ENCODE data around the gene CDK13. TPM values are rescaled to one million over a fixed set of nuclear protein-coding genes. Genes with fewer than 3 reads are reported as not detected.

The CDK13 gene
- total RNA-seq, 1 experiment from 2014 or later, result 59.5 TPM

GRCh38 chr7:40008223-40008815 is 58.3 kb downstream of the CDK13 start:
- DNase-seq (ENCODE audit: low read depth), result peak; percentile 13

- no peak for DNase-seq (ENCODE audit: low read depth)
Measured at GRCh38 chr7:40009301-40009700, 59.2 kb downstream of the CDK13 start.

DNA sequence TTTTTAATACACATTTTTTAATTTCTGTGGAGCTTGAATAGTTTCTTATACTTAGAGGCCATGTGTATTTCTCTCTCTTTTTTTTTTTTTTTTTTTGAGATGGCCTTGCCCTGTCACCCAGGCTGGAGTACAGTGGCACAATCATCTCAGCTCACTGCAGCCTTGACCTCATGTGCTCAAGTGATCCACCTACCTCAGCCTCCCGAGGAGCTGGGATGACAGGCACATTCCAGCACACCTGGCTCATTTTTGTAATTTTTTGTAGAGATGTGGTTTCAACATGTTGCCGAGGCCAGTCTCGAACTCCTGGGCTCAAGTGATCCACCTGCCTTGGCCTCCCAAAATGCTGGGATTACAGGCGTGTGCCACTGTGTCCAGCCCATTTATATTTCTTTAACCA is 64.3 kb downstream of the CDK13 start:
- no peak for DNase-seq (ENCODE audit: low read depth)

DNA sequence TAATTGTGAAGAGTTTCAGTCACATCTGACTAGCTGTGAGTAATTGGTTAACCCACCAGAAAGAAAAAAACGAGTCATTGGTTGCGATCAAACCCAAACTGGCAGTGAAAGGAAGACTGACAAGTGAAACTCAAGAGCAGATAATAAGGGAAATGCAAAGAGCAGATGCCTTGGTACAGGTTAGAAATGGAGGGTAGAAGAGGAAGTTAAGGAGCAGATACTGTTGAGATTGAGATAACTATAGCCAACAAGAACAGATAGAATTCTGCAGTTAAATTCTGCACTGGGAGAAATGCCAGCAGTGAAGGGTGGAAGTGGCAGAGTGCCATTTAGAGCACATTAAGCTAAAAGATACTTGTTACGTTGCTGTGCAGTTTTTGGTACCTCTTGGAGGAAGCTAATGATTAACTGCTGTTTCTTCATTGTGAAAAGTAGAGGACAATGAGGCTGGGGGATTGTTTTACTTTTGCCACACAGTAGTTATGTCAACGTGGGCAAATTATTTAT is 65.8 kb downstream of the CDK13 start:
- no peak for DNase-seq (ENCODE audit: low read depth)

DNA sequence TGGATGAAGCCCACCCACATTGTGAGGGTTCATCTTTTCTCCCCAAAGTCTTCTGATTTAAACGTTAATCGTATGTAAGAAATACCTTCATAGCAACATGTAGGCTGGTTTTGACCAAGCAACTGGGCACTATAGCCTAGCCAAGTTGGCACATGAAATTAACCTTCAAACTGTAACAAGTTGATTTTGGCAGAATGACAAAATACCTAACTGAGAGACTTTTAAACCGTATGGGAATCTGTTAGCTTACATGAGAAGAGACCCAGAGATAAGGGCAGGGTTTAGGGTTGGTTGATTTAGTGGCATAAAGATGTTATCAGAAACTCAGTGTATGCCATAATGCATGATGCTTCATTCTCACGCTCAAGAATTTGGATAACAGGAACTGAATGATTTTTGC is 69.5 kb downstream of the CDK13 start:
- no peak for DNase-seq (ENCODE audit: low read depth)

GRCh38 chr7:40024048-40024447 is 74.0 kb downstream of the CDK13 start:
- DNase-seq (ENCODE audit: low read depth), result no peak

DNA sequence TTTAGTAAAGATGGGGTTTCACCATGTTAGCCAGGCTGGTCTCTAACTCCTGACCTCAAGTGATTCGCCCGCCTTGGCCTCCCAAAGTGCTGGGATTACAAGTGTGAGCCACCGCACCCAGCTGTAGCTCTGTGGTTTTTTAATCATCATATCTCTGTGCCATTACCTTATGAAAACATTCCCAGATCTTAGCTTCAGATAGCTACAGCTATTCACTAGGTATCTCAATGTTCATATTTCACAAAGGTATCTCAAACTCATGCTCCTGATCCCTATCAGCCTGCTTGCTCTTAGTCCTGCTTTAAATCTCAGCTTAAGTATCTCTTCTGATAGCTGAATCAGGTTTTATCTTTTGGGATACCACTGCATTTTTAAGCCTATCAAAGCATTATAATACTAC is 74.8 kb downstream of the CDK13 start:
- no peak for DNase-seq (ENCODE audit: low read depth)

DNA sequence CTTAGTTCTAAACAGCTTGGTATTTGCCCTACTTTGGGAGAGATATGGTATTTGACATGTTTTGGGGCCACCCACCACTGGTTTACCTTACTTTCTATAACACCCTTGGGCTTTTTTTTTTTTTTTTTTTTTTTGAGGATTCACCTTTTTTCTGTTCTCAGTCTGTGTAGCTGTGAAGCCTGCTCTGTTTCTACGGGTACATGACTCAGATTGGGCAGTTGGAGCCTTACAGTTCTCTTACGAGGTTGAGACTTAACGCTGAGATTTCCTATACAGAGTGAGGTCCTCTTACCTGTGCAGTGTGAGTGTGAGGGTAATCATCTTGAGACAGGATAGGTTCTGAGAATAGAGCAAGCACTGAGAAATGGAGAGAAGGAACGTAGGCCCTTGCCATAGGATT is 77.5 kb downstream of the CDK13 start:
- no peak for DNase-seq (ENCODE audit: low read depth)

GRCh38 chr7:40033826-40034225 is 83.8 kb downstream of the CDK13 start:
- no peak for DNase-seq (ENCODE audit: low read depth)

- DNase-seq (ENCODE audit: low read depth), result no peak
Measured at GRCh38 chr7:40041456-40041855, 91.4 kb downstream of the CDK13 start.

DNA sequence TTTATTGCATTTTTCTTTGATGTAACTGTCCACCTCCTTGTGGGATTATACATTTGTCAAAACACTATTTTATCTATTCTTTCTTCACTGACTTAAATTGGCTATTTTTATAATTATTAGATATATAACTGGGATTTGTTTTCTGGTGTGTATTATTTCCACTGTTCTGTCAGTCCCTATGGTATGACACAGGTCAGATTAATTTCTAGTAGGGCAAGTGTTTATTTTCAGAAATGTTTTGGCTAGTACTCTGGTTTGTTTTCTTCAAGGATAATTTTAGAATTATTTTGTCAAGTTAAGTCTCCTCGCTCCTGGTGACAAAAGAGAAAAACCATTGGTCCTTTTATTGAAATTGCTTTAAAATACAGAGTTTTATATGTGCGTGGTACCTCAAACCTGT is 93.1 kb downstream of the CDK13 start:
- DNase-seq (ENCODE audit: low read depth), result no peak

DNA sequence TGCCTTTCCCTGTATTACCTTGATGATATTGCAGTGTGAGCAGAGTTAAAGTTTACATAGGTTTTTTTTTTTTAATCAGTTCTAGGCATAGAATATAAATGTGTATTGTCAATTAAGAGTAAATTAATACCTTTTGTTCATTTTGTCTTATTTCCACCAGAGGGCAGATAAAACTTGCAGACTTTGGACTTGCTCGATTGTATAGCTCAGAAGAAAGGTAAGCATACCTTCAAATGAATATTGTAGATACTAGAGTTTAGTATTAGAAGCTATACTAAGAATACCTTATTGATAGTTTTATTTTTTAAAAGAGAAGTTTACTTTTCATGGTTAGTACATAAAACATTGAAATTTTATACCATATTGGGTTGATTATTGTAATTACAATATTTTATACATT is 97.6 kb downstream of the CDK13 start:
- no peak for DNase-seq (ENCODE audit: low read depth)

DNA sequence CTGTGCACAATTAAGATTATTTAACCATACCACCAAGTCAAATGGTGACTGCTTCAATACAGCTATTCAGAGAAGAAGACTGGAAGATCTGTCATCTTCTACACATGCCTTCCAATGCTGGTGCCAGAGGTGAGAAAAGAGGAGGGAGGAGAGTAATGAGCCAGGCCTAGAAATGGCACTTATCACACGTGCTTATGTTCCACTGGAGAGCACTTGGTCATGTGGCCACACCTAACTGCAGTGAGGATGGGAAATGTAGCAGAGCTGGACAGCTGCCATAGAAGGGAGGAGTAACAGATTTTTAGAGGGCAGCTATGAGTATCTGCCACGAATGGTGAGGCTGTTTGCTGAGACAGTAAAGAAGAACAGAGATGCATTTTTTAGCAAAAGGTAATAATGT is 107.2 kb downstream of the CDK13 start:
- DNase-seq (ENCODE audit: low read depth), result peak; percentile 26

GRCh38 chr7:40058026-40058425 is 108.0 kb downstream of the CDK13 start:
- no peak for DNase-seq (ENCODE audit: low read depth)

DNA sequence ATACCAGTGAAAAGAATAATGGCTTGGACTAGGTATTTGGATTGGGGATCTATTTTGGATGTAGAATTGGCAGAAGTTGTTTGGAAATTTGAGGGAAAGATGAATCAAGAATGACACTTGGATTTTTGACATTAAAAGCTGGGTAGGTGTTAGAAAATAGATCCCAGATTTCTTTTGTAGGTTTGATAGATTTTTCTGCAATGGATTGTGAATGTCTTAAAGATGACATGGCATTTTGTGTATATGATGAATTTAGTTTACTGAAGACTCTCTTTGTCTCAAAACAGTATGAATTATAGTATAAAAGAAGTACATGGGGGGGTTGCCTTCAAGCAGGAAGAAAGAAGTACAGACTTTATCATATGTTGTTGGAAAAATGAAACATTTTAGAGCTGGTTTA is 108.6 kb downstream of the CDK13 start:
- no peak for DNase-seq (ENCODE audit: low read depth)

DNA sequence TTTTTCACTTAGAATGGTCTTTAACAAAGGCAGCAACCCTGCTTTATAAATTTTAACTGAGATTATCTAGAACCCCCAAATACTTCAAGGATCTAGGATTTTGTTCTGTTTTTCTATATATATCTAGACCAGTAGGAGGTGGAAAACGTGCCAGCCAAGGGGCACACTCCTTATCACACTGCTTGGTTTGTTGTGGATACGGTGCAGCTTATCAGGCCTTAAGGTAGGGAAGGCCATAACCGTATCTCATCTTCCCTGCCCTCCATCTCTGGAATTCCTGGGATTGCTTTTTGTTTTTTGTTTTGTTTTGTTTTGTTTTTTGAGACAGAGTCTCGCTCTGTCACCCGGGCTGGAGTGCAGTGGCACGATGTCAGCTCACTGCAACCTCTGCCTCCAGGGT is 109.0 kb downstream of the CDK13 start:
- DNase-seq (ENCODE audit: low read depth), result no peak

- no peak for DNase-seq (ENCODE audit: low read depth)
Measured at GRCh38 chr7:40072268-40072667, 122.2 kb downstream of the CDK13 start.

- DNase-seq (ENCODE audit: low read depth), result no peak
Measured at GRCh38 chr7:40073239-40073638, 123.2 kb downstream of the CDK13 start.

GRCh38 chr7:40077849-40078248 is 127.8 kb downstream of the CDK13 start:
- no peak for DNase-seq (ENCODE audit: low read depth)

GRCh38 chr7:40092182-40092581 is 142.1 kb downstream of the CDK13 start:
- DNase-seq (ENCODE audit: low read depth), result no peak

GRCh38 chr7:40093631-40094350 is 143.7 kb downstream of the CDK13 start:
- no peak for DNase-seq (ENCODE audit: low read depth)

- DNase-seq (ENCODE audit: low read depth), result no peak
Measured at GRCh38 chr7:40095230-40095629, 145.2 kb downstream of the CDK13 start.

DNA sequence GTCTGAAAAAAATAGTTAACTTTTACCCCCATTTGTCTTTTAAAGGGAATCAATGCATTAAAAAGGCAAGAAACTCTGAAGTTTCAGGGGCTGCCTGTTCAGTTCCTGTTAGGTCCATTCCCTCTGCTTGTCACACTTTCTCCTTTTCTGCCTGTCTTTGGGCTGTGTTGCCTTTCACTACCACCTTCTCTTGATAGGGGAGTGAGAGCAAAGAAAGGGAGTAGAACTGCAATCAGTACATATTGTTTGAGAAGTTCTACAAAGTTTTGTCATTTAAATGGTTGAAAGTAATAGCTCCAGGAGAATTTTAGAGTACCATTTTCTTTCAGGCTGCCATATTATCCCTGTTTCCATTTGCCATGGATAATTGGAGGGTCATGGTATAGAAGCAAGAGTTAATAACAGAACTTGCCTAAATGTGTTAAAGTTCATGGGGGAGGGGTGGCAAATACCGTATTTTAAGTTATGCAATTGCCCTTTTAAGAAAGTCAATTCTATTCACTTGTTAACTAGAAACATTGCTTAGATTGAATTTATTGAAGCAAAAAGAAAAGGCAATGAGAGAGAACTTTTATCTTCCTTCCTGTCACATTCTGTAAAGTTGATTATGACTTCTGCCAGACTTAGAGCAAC is 145.8 kb downstream of the CDK13 start:
- DNase-seq (ENCODE audit: low read depth), result no peak
